HG03064 (cell line): ENCODE data around the gene PHLDB3.

ENCODE experiments used
- ATAC-seq: cut with Tn5 transposase; IDR thresholded peaks from one replicate; pipeline ENCODE4 v1.9.1; 2021; ENCODE audit warnings: low read depth; ENCODE audit not compliant: unreplicated experiment

Gene PHLDB3

GRCh38 chr19:43501661-43502418 lies 2.7 kb downstream of the PHLDB3 start:
- ATAC-seq, result no peak

GRCh38 chr19:43499042-43499441 lies 5.5 kb downstream of the PHLDB3 start:
- ATAC-seq, result no peak

- ATAC-seq, result no peak
These were observed 6.2 kb downstream of the PHLDB3 start for GRCh38 chr19:43498233-43498842.

- ATAC-seq, result no peak
These were observed 7.6 kb downstream of the PHLDB3 start for GRCh38 chr19:43496960-43497359.

- no peak for ATAC-seq
These were observed 9.5 kb downstream of the PHLDB3 start for GRCh38 chr19:43495082-43495481.

GRCh38 chr19:43490759-43491158 lies 13.8 kb downstream of the PHLDB3 start:
- ATAC-seq, result no peak

GRCh38 chr19:43489979-43490599 lies 14.5 kb downstream of the PHLDB3 start:
- no peak for ATAC-seq

- ATAC-seq, result no peak
These were observed 15.2 kb downstream of the PHLDB3 start for GRCh38 chr19:43489310-43489709.

GRCh38 chr19:43488179-43488578 lies 16.4 kb downstream of the PHLDB3 start:
- ATAC-seq, result no peak

GRCh38 chr19:43486412-43486811 lies 18.1 kb downstream of the PHLDB3 start:
- no peak for ATAC-seq

GRCh38 chr19:43485951-43486350 lies 18.6 kb downstream of the PHLDB3 start:
- ATAC-seq, result no peak

GRCh38 chr19:43483281-43483680 lies 21.3 kb downstream of the PHLDB3 start:
- ATAC-seq, result no peak

GRCh38 chr19:43482193-43482592 lies 22.4 kb downstream of the PHLDB3 start:
- no peak for ATAC-seq

- no peak for ATAC-seq
These were observed 22.8 kb downstream of the PHLDB3 start for GRCh38 chr19:43481701-43482100.

GRCh38 chr19:43480574-43480973 lies 24.0 kb downstream of the PHLDB3 start:
- no peak for ATAC-seq

- no peak for ATAC-seq
These were observed 24.5 kb downstream of the PHLDB3 start for GRCh38 chr19:43479961-43480561.

- ATAC-seq, result no peak
These were observed 25.3 kb downstream of the PHLDB3 start for GRCh38 chr19:43479226-43479625.

- ATAC-seq, result no peak
These were observed 26.2 kb downstream of the PHLDB3 start for GRCh38 chr19:43478323-43478722.

- no peak for ATAC-seq
These were observed 27.9 kb downstream of the PHLDB3 start for GRCh38 chr19:43476606-43477005.

- ATAC-seq, result no peak
These were observed 29.4 kb downstream of the PHLDB3 start for GRCh38 chr19:43474986-43475705.

- ATAC-seq, result no peak
These were observed 30.1 kb downstream of the PHLDB3 start for GRCh38 chr19:43474487-43474886.
